CD8-positive, alpha-beta memory T cell (primary cell): ENCODE results near the gene SYPL1. TPM values are rescaled to one million over a fixed set of nuclear protein-coding genes. Genes with fewer than 3 reads are reported as not detected.

ENCODE experiments used
- CTCF ChIA-PET: fragments of 350-600 bp; sonication (Branson Sonifier 250); formaldehyde crosslinking; loops from one replicate; lab custom pipeline; 2021; ENCODE audit warnings: antibody characterized with exemption; lab: Charles Lee
- POLR2A ChIA-PET: fragments of 350-600 bp; sonication (Branson Sonifier 250); formaldehyde crosslinking; loops from one replicate; lab custom pipeline; 2021; ENCODE audit warnings: antibody characterized with exemption; lab: Charles Lee
- DNase-seq, 5 donors: peaks; one replicate each; pipeline versions ENCODE4 v3.0.0 to v3.0.0-alpha.2; 2020 to 2022; ENCODE audit warnings: mixed read lengths in 1 of 5
- H3K27ac ChIP-seq: one replicate; pipeline ENCODE4 v1.7.0; 2013; ENCODE audit warnings: low read depth, mild to moderate bottlenecking, low read length, moderate library complexity
- H3K27me3 ChIP-seq: 2 replicates; pipeline ENCODE4 v1.7.0; 2013; ENCODE audit warnings: low read length, mild to moderate bottlenecking; ENCODE audit not compliant: insufficient read depth, poor library complexity, severe bottlenecking
- H3K36me3 ChIP-seq: 2 replicates; pipeline ENCODE4 v1.7.0; 2013; ENCODE audit warnings: mild to moderate bottlenecking, low read length, moderate library complexity; ENCODE audit not compliant: insufficient read depth
- H3K4me1 ChIP-seq: 2 replicates; pipeline ENCODE4 v1.7.0; 2013; ENCODE audit warnings: mild to moderate bottlenecking, low read length, moderate library complexity; ENCODE audit not compliant: insufficient read depth
- H3K4me3 ChIP-seq: 2 replicates; pipeline ENCODE4 v1.7.0; 2013; ENCODE audit warnings: mild to moderate bottlenecking, low read length
- H3K9me3 ChIP-seq: 2 replicates; pipeline ENCODE4 v1.7.0; 2013; ENCODE audit warnings: mild to moderate bottlenecking, low read length
- H3K27ac Mint-ChIP-seq, 8 donors: one replicate each; pipeline ENCODE4 v1.8.0; 2020 to 2021; ENCODE audit warnings: mixed read lengths in 8 of 8, mild to moderate bottlenecking in 6 of 8, inconsistent platforms in 3 of 8, moderate library complexity in 3 of 8
- H3K27me3 Mint-ChIP-seq, 2 donors: one replicate each; pipeline ENCODE4 v1.8.0; 2020 to 2021; ENCODE audit warnings: mixed read lengths in 2 of 2, mild to moderate bottlenecking in 1 of 2, moderate library complexity in 1 of 2
- H3K36me3 Mint-ChIP-seq, 3 donors: one replicate each; pipeline ENCODE4 v1.8.0; 2020 to 2021; ENCODE audit warnings: mixed read lengths in 3 of 3, inconsistent platforms in 1 of 3, mild to moderate bottlenecking in 1 of 3
- H3K4me1 Mint-ChIP-seq, 3 donors: one replicate each; pipeline ENCODE4 v1.8.0; 2020 to 2021; ENCODE audit warnings: mixed read lengths in 3 of 3, inconsistent platforms in 1 of 3, mild to moderate bottlenecking in 1 of 3
- H3K4me3 Mint-ChIP-seq, 7 donors: one replicate each; pipeline ENCODE4 v1.8.0; 2020 to 2021; ENCODE audit warnings: mixed read lengths in 7 of 7, mild to moderate bottlenecking in 6 of 7, moderate library complexity in 4 of 7, inconsistent platforms in 2 of 7
- H3K9me3 Mint-ChIP-seq, 5 donors: one replicate each; pipeline ENCODE4 v1.8.0; 2020 to 2022; ENCODE audit warnings: mixed read lengths in 5 of 5, mild to moderate bottlenecking in 3 of 5, moderate library complexity in 2 of 5, inconsistent platforms in 1 of 5
- polyA plus RNA-seq: library from polyadenylated mRNA; unstranded; fragments of 300-500 nt; fragmentation: Illumina TruSeq; gene quantifications from one replicate; pipeline ENCODE4 v1.2.3, GENCODE V29; 2021
- total RNA-seq, 2 experiments: library from RNA; stranded (reverse); gene quantifications; one replicate each; pipeline ENCODE4 v1.2.3, GENCODE V29; 2021

Gene SYPL1
- total and polyA plus RNA-seq, 3 experiments from 2014 or later, result 33.1 to 63.0 (median 33.7) TPM

DNA sequence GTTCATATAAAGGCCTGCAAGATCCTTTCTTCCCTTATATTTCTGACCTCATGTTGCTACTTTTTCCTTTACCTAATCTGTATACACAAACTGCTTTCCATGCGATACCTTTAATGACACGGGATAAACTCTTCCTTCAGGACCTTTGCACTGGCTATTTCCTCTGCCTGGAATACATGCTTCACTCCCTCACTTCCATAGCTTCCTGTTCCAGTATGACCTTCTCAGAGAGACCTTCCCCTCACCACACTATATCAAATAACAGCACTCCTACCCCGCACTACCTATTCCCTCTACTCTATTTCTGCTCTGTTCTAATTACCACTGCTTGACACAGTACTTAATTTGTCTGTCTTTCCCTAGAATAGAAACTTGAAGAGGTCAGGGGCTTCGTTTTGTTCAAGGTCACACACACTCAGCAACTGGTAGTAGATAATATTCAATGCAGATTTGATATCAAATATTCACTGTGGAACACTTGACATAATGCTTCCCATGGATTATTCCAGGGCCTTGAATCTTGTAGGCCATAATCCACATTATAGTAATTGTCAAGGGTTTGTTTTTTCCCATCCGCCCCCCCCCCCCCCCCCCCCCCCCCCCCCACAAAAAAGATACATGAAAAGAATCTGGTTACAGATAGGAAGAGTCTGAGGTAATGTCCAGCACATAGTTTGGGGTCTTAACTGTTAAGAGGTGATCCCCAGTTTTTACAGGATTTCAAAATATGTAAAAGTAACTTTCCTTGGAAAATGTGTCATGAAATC is 11.1 kb downstream of the SYPL1 start:
- Mint-ChIP-seq H3K9me3 (no peaks in the 10 kb centered on the region), H3K27ac (peak overlapping the region in 5 of 8 donors; percentile 1 to 82 (median 4)), H3K4me1 (peaks cover 52 to 74% (median 64%) of the 10 kb centered on the region in 3 donors), H3K27me3 (no peaks in the 10 kb centered on the region), H3K4me3 (no peak overlapping the region), H3K36me3 (peaks cover 0 to 29% (median 14%) of the 10 kb centered on the region in 3 donors)
- H3K27me3 ChIP-seq, result no peaks in the 10 kb centered on the region
- ChIA-PET CTCF (no interaction called here), POLR2A (no interaction called here)
- no peak overlapping the region for H3K27ac ChIP-seq
- no peak overlapping the region for H3K4me3 ChIP-seq
- H3K9me3 ChIP-seq, result no peaks in the 10 kb centered on the region
- no peaks in the 10 kb centered on the region for H3K36me3 ChIP-seq
- no peak for DNase-seq
- peaks cover 27% of the 10 kb centered on the region for H3K4me1 ChIP-seq

DNA sequence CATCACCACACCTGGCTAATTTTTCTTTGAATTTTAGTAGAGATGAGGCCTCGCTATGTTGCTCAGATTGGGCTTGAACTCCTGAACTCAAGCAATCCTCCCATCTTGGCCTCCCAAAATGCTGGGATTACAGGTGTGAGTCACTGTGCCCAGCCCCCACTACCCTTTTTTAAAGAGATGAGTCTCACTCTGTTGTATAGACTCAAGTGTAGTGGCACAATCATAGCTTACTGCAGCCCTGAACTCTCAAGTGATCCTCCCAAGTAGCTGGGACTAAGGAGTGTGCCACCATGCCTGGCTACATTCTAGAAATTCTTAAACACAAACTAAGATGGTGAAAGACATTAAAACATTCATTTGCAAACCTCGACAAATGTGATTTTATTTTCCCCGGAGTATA is 12.6 kb downstream of the SYPL1 start:
- CTCF ChIA-PET, result no interaction called here
- no peaks in the 10 kb centered on the region for H3K9me3 Mint-ChIP-seq
- no peak overlapping the region for H3K27ac ChIP-seq
- no peaks in the 10 kb centered on the region for H3K36me3 ChIP-seq
- H3K27me3 Mint-ChIP-seq, result no peaks in the 10 kb centered on the region
- H3K9me3 ChIP-seq, result no peaks in the 10 kb centered on the region
- DNase-seq, result no peak
- H3K27ac Mint-ChIP-seq, result peak overlapping the region in 1 of 8 donors; percentile 74
- H3K27me3 ChIP-seq, result no peaks in the 10 kb centered on the region
- H3K4me1 ChIP-seq, result peaks cover 24% of the 10 kb centered on the region
- H3K4me3 ChIP-seq, result no peak overlapping the region
- peaks cover 41 to 59% (median 50%) of the 10 kb centered on the region in 3 donors for H3K4me1 Mint-ChIP-seq
- no peak overlapping the region for H3K4me3 Mint-ChIP-seq
- H3K36me3 Mint-ChIP-seq, result peaks cover 0 to 34% (median 10%) of the 10 kb centered on the region in 3 donors
- POLR2A ChIA-PET, result no interaction called here

- Histone ChIP-seq H3K4me3 (no peak overlapping the region), H3K27ac (no peak overlapping the region), H3K4me1 (peaks cover 23% of the 10 kb centered on the region), H3K27me3 (no peaks in the 10 kb centered on the region), H3K9me3 (no peaks in the 10 kb centered on the region), H3K36me3 (no peaks in the 10 kb centered on the region)
- Mint-ChIP-seq H3K9me3 (no peaks in the 10 kb centered on the region), H3K4me1 (peaks cover 38 to 56% (median 48%) of the 10 kb centered on the region in 3 donors), H3K4me3 (no peak overlapping the region), H3K36me3 (peaks cover 0 to 36% (median 10%) of the 10 kb centered on the region in 3 donors), H3K27me3 (no peaks in the 10 kb centered on the region), H3K27ac (peak overlapping the region in 1 of 8 donors; percentile 48)
- DNase-seq, result no peak
- POLR2A ChIA-PET, result no interaction called here
- CTCF ChIA-PET, result no interaction called here
These were observed 13.2 kb downstream of the SYPL1 start for GRCh38 chr7:106098889-106099288.

DNA sequence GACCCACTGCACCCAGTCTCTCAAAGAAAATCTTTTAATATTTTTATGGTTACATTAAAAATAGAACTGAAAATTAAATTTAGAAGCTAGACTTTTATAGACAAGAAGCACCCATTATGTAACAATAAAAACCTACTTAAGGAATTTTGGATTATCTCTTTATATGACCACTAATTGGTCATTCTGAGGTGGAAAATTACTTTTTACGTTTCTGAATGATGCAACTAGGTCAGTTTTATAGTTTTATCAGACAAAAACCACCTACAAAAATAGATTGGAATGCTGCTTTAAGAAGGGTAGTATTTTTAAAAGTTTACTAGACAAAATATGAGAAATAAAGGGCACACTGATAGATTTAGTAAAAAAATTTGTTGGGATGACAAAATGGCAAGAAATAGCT is 16.5 kb downstream of the SYPL1 start:
- CTCF ChIA-PET, result interaction anchor here (1.6 kb wide), 1 partner anchor 59 kb away, joined by 3 read pairs; no protein-coding TSS in a partner anchor
- Histone ChIP-seq H3K27me3 (no peaks in the 10 kb centered on the region), H3K27ac (no peak overlapping the region), H3K9me3 (no peaks in the 10 kb centered on the region), H3K36me3 (peaks cover 4% of the 10 kb centered on the region), H3K4me1 (peaks cover 4% of the 10 kb centered on the region), H3K4me3 (no peak overlapping the region)
- no peak for DNase-seq
- POLR2A ChIA-PET, result no interaction called here
- Mint-ChIP-seq H3K4me3 (no peak overlapping the region), H3K27me3 (no peaks in the 10 kb centered on the region), H3K9me3 (no peaks in the 10 kb centered on the region), H3K4me1 (peaks cover 14 to 26% (median 19%) of the 10 kb centered on the region in 3 donors), H3K36me3 (peaks cover 0 to 65% (median 15%) of the 10 kb centered on the region in 3 donors), H3K27ac (no peak overlapping the region)

DNA sequence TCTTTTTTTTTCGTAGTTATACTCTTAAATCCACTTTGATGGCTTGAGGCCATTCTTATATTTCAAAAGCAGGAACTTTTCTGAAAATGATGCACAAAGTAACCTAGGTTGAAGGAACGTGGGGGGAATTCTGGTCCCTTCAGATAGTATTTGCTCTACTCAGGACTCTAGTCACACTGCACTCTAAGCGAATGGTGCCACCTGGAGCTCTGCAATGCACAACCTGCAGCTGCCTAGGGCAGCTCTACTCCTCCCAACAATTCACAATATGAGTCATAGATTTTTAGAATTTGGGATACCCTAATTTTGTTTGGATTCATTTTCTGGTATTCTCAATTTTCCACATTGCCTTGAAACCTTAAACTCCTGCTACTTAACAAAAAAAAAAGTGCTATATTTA is 17.3 kb downstream of the SYPL1 start:
- ChIA-PET CTCF (interaction anchor here (1.6 kb wide), 1 partner anchor 60 kb away, joined by 3 read pairs; no protein-coding TSS in a partner anchor), POLR2A (no interaction called here)
- Histone ChIP-seq H3K4me3 (no peak overlapping the region), H3K27ac (no peak overlapping the region), H3K4me1 (peaks cover 4% of the 10 kb centered on the region), H3K27me3 (no peaks in the 10 kb centered on the region), H3K9me3 (no peaks in the 10 kb centered on the region), H3K36me3 (peaks cover 4% of the 10 kb centered on the region)
- no peak for DNase-seq
- Mint-ChIP-seq H3K36me3 (peaks cover 0 to 72% (median 16%) of the 10 kb centered on the region in 3 donors), H3K27ac (no peak overlapping the region), H3K4me1 (peaks cover 9 to 21% (median 11%) of the 10 kb centered on the region in 3 donors), H3K4me3 (no peak overlapping the region), H3K9me3 (no peaks in the 10 kb centered on the region), H3K27me3 (no peaks in the 10 kb centered on the region)

DNA sequence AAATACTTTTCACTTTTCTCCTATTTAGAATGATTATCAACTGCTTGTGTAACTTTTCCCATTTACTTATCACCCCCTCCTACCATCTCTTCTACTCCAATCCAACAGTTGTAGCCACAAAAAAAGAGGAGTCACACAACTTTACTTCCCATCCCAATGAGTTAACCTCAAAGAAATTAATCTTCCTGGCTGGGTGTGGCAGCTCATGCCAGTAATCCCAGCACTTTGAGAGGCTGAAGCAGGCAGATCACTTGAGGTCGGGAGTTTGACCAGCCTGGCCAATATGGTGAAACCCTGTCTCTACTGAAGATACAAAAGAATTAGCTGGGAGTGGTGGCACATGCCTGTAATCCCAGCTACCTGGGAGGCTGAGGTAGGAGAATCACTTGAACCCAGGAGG is 19.9 kb downstream of the SYPL1 start:
- ChIA-PET POLR2A (no interaction called here), CTCF (no interaction called here)
- Mint-ChIP-seq H3K27ac (peak overlapping the region in 1 of 8 donors; percentile 12), H3K4me1 (peaks cover 0 to 7% (median 0%) of the 10 kb centered on the region in 3 donors), H3K9me3 (no peaks in the 10 kb centered on the region), H3K4me3 (no peak overlapping the region), H3K36me3 (peaks cover 0 to 75% (median 16%) of the 10 kb centered on the region in 3 donors), H3K27me3 (no peaks in the 10 kb centered on the region)
- no peak for DNase-seq
- no peaks in the 10 kb centered on the region for H3K9me3 ChIP-seq
- no peak overlapping the region for H3K4me3 ChIP-seq
- H3K27ac ChIP-seq, result no peak overlapping the region
- H3K36me3 ChIP-seq, result peaks cover 4% of the 10 kb centered on the region
- H3K27me3 ChIP-seq, result no peaks in the 10 kb centered on the region
- no peaks in the 10 kb centered on the region for H3K4me1 ChIP-seq

- H3K27me3 Mint-ChIP-seq, result no peaks in the 10 kb centered on the region
- H3K4me1 Mint-ChIP-seq, result peaks cover 0 to 7% (median 0%) of the 10 kb centered on the region in 3 donors
- no peak overlapping the region for H3K4me3 ChIP-seq
- no peak overlapping the region for H3K4me3 Mint-ChIP-seq
- peak overlapping the region in 1 of 8 donors; percentile 17 for H3K27ac Mint-ChIP-seq
- H3K4me1 ChIP-seq, result no peaks in the 10 kb centered on the region
- no peaks in the 10 kb centered on the region for H3K9me3 Mint-ChIP-seq
- H3K36me3 ChIP-seq, result peaks cover 4% of the 10 kb centered on the region
- H3K9me3 ChIP-seq, result no peaks in the 10 kb centered on the region
- peaks cover 2 to 56% (median 13%) of the 10 kb centered on the region in 3 donors for H3K36me3 Mint-ChIP-seq
- DNase-seq, result no peak
- H3K27me3 ChIP-seq, result no peaks in the 10 kb centered on the region
- H3K27ac ChIP-seq, result no peak overlapping the region
- ChIA-PET POLR2A (no interaction called here), CTCF (interaction anchor here (0.8 to 1.3 kb wide), 2 partner anchors 18 to 64 kb away, joined by 3 read pairs; no protein-coding TSS in a partner anchor)
These were observed 22.5 kb downstream of the SYPL1 start for GRCh38 chr7:106089647-106090046.

DNA sequence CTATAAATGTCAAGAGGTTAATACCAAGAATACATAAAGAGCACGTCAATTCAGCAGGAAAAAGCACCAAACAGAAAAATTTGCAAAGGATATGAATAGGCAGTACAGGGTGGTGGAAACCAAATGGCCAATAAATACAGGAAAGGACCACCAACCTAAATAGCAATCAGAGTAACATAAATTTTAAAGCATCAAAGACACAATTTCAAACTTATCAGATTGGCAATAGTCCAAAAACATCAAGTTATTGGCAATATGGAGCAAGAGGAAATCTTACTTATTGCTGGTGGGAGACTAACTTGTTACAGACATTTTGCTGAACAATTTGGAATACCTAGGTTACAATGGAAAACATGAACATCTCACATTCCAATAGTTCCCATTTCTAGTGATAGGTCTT is 24.1 kb downstream of the SYPL1 start:
- CTCF ChIA-PET, result no interaction called here
- no peak overlapping the region for H3K27ac ChIP-seq
- H3K4me3 ChIP-seq, result no peak overlapping the region
- POLR2A ChIA-PET, result interaction anchor here (1.4 kb wide), 1 partner anchor 17 kb away, joined by 3 read pairs; no protein-coding TSS in a partner anchor
- no peaks in the 10 kb centered on the region for H3K27me3 ChIP-seq
- H3K27ac Mint-ChIP-seq, result no peak overlapping the region
- peaks cover 2 to 45% (median 11%) of the 10 kb centered on the region in 3 donors for H3K36me3 Mint-ChIP-seq
- H3K4me1 ChIP-seq, result no peaks in the 10 kb centered on the region
- peaks cover 4 to 11% (median 8%) of the 10 kb centered on the region in 3 donors for H3K4me1 Mint-ChIP-seq
- H3K36me3 ChIP-seq, result no peaks in the 10 kb centered on the region
- no peaks in the 10 kb centered on the region for H3K9me3 ChIP-seq
- no peaks in the 10 kb centered on the region for H3K27me3 Mint-ChIP-seq
- DNase-seq, result no peak
- no peaks in the 10 kb centered on the region for H3K9me3 Mint-ChIP-seq
- H3K4me3 Mint-ChIP-seq, result no peak overlapping the region
